Vagina (tissue), 2 donors: ENCODE results near the gene ALKBH5.

Experiments used
- POLR2A ChIP-seq, 2 donors: fragments of 450-650 bp; IDR thresholded peaks; one replicate each; pipeline ENCODE4 v1.6.1; 2017; ENCODE audit warnings: antibody characterized with exemption in 2 of 2, mild to moderate bottlenecking in 2 of 2, moderate library complexity in 2 of 2
- POLR2AphosphoS5 ChIP-seq, 2 donors: sonication (generic); formaldehyde crosslinking; IDR thresholded peaks; one replicate each; pipeline ENCODE4 v1.9.0; 2017; ENCODE audit warnings: antibody characterized with exemption in 2 of 2, mild to moderate bottlenecking in 2 of 2, low read depth in 1 of 2; ENCODE audit not compliant: insufficient read depth in 1 of 2
- TF ChIP-seq, protein P1 (sequence below), 3 experiments: fragments of 450-650 bp in 2 of 3; fragments of 200-600 bp in 1 of 3; sonication (generic) in 1 of 3; IDR thresholded peaks; one replicate each; pipeline ENCODE4 v1.5.1; 2017 to 2019; ENCODE audit warnings: antibody characterized with exemption in 3 of 3, mild to moderate bottlenecking in 2 of 3, moderate library complexity in 2 of 3

DNA sequence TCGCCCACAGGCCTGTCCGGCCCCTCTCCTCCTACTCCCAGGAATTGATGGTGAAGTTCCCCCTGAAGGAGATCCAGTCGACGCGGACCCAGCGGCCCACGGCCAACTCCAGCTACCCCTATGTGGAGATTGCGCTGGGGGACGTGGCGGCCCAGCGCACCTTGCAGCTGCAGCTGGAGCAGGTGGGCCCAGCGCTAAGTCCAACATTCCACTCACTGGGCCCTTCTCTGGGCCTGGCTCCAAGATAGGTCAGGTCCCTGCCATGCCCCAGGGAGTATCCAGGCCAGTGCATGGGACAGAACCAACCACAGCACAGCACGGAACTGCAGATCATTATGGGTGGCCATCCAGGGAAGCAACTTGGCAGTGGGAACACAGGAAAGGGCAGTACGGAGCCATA is 9.9 kb upstream of the ALKBH5 start:
- TF ChIP-seq, protein P1, sequence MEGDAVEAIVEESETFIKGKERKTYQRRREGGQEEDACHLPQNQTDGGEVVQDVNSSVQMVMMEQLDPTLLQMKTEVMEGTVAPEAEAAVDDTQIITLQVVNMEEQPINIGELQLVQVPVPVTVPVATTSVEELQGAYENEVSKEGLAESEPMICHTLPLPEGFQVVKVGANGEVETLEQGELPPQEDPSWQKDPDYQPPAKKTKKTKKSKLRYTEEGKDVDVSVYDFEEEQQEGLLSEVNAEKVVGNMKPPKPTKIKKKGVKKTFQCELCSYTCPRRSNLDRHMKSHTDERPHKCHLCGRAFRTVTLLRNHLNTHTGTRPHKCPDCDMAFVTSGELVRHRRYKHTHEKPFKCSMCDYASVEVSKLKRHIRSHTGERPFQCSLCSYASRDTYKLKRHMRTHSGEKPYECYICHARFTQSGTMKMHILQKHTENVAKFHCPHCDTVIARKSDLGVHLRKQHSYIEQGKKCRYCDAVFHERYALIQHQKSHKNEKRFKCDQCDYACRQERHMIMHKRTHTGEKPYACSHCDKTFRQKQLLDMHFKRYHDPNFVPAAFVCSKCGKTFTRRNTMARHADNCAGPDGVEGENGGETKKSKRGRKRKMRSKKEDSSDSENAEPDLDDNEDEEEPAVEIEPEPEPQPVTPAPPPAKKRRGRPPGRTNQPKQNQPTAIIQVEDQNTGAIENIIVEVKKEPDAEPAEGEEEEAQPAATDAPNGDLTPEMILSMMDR (IDR thresholded peaks at IDR 0.05): no peak
- TF ChIP-seq POLR2A (IDR thresholded peaks at IDR 0.05) (no peak), POLR2AphosphoS5 (IDR thresholded peaks at IDR 0.05; ENCODE audit: insufficient read depth in 1 of 2, low read depth in 1 of 2) (no peak)
